HFF-Myc (cell line): ENCODE data around the gene KRTCAP2.

Experiments
- DNase-seq: peaks from one replicate; pipeline ENCODE4 v3.0.0-alpha.2; 2011; ENCODE audit warnings: low read depth; ENCODE audit errors: extremely low read depth
- H3K4me3 ChIP-seq: replicated peaks from 2 replicates; pipeline ENCODE4 v1.5.1; 2011; ENCODE audit warnings: low read depth, mild to moderate bottlenecking, control low read depth, low read length
- TF ChIP-seq, protein P1 (sequence below): IDR thresholded peaks from 2 replicates; pipeline ENCODE4 v1.5.1; 2012; ENCODE audit warnings: mild to moderate bottlenecking, low read depth, low read length, control low read depth; ENCODE audit errors: missing control alignments

KRTCAP2 gene

DNA sequence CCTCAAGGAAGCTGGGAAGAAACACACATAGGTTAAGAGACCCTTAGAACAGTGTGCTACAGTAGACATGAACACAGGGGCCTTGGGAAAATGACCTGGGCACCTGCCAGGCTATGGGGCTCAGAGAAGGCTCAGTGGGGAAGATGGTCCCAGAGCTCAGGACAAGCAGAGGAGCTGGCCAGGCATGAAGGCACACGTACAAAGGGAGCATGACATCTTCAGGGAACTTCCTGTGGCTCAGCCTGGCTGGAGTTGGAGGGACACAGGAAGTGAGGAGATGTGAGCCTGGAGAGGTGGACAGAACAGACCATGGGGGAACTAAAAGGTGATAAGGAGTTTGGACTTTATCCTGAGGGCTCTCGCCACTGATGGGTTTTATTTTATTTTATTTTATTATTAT is 41.2 kb downstream of the KRTCAP2 start:
- no peak overlapping the region for H3K4me3 ChIP-seq
- no peak for DNase-seq
- TF ChIP-seq, protein P1, sequence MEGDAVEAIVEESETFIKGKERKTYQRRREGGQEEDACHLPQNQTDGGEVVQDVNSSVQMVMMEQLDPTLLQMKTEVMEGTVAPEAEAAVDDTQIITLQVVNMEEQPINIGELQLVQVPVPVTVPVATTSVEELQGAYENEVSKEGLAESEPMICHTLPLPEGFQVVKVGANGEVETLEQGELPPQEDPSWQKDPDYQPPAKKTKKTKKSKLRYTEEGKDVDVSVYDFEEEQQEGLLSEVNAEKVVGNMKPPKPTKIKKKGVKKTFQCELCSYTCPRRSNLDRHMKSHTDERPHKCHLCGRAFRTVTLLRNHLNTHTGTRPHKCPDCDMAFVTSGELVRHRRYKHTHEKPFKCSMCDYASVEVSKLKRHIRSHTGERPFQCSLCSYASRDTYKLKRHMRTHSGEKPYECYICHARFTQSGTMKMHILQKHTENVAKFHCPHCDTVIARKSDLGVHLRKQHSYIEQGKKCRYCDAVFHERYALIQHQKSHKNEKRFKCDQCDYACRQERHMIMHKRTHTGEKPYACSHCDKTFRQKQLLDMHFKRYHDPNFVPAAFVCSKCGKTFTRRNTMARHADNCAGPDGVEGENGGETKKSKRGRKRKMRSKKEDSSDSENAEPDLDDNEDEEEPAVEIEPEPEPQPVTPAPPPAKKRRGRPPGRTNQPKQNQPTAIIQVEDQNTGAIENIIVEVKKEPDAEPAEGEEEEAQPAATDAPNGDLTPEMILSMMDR, result no peak

DNA sequence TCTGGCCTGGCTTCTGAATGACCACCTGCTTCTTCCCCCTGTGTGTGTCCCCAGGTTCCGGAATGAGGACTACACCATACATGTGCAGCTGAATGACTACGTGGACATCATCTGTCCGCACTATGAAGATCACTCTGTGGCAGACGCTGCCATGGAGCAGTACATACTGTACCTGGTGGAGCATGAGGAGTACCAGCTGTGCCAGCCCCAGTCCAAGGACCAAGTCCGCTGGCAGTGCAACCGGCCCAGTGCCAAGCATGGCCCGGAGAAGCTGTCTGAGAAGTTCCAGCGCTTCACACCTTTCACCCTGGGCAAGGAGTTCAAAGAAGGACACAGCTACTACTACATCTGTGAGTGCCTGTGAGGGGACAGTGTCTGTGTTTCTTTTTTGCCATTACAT is 41.8 kb downstream of the KRTCAP2 start:
- TF ChIP-seq, protein P1, result no peak
- no peak for DNase-seq
- H3K4me3 ChIP-seq, result no peak overlapping the region

DNA sequence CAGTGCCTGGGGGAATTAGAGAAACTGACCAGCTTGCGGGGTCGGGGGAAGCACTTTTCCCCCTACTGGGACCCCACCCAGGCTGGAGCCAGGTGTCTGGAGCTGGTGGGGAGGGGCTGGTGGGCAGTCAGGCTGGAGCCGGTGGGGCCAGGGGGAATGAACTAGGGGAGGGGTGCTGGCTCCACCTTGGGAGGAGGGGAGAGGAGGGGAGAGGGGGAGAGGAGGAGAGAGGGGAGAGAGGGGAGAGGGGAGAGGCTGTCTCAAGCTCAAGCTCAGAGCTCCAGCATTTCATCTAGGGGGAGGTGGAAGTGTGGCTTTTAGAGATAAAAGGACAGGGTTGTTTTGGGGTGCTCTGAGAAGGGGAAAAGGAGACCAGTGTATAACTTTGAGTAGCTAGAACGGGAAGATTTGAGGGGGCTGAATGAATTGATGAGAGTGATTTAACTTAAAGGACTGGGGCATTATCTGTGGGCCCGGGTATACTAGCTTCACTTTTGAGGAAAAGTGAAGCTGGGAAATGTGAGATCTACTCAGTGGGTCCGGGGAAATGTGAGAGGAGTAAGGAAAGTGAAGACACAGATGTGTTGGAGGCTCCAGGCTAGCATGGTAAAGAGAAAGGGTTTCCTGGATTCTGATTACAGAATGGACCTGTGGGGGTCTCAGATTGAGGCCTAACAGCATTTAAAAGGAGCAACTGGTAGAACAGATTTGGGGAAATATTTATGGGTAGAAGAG is 42.7 kb downstream of the KRTCAP2 start:
- TF ChIP-seq, protein P1, result no peak
- no peak overlapping the region for H3K4me3 ChIP-seq
- DNase-seq, result no peak

DNA sequence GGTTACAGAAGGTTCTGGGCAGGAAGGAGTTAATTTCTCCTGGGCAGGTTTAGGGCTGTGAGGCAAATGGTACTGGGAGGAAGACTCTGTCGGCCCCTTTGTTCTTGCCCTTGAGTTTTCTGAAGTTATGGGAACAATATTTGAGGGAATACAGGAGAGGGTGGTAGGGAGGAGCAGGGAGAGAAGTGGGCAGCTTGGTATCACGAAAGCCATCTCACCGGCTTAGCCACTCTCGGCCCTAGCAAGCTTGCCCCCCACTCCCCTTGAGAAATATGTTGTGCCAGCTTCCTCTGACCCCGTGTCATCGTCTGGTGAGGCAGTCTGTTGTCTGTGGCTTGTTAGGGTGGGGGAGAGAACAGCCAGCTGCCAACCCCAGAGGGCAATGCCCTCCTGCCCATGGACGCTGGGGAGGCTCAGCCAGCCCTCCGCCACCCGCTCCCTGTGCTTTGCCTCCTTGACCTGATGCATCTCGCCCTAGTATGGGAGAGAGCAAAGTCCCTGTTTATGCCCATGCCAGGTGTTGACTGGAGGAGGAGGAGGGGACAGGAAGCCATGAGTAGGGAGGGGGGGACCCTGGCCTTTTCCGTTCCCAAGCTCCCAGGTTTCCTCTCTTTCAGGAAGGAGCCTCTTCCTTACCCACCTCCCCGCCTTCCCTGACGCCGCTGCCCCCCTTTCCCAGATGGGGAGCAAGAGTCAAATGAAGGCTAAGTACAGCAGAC is 44.2 kb downstream of the KRTCAP2 start:
- no peak overlapping the region for H3K4me3 ChIP-seq
- DNase-seq, result no peak

DNA sequence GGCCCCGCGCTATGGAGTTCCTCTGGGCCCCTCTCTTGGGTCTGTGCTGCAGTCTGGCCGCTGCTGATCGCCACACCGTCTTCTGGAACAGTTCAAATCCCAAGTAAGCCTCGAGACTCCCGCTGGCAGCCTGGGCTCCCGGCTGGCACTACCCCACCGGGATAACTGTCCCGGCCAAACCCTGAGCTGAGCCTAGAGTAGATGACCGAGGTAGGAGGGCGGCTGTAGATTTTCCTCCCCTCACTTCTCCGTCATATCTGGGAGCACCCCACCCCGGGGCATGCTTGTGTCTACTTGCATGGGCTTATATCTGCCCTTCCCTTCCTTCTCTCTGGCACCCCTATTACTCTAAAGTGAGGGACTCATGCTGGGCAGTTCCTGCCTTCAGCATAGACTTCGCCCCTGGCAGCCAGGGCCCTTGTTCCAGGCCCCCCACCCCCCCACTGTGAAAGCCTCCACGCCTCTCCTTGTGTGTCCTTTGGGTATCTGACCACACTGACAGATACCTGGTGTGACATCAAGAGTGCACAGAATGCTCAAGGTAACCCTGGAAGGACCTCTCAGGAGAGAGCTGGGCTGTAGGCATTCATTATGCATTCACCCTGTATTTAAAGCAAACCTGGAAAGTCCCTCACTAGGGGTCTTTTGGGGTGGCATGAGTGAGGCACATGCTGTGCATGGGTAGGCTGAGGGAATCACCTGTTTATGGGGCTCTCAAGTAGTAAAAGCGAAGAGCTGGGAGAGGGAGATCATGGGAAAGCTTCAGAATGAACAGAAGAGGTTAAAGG is 44.9 kb downstream of the KRTCAP2 start:
- peak overlapping the region; percentile 35 for H3K4me3 ChIP-seq
- TF ChIP-seq, protein P1, result no peak
- DNase-seq, result no peak

More for the DNA sequence above, 44.2 kb downstream of the KRTCAP2 start:
- TF ChIP-seq, protein P1, result no peak

DNA sequence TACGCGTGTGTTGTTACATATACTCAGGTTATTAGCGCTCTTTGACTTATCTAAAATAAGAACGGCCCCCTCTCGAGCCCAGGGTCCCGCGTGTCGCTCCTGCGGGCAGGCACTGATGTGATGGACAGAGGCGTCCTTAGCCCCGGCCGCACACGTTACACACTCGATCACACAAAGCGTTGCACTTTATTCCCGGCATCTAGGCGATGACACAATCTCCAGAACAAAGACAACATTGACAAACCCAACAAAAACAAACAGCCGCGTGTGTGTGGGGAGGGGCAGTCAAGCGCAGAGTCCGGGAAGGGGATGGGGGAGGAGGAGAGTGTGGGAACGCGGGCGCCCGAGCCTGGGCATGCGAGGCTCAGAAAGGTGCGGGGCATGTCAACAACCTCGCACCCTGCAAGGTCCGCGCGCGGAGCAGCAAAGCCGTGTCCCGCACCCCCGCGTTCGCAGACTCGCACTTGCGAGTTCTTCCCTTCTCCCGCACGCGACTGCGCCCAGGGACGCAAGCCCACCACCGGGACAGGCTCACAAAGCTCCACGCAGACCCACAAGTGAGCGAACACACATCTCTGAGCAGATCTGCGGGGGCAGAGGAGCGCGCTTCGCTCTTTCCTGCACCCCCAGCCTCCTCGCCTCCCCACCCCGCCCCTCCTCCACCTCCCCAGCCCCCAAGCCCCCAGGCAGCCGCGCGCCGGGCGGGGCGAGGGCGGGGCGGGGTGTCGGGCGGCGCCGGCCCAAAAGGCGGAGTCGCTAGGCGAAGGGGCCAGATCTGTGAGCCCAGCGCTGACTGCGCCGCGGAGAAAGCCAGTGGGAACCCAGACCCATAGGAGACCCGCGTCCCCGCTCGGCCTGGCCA is 45.8 kb downstream of the KRTCAP2 start, which contains the start of gene EFNA1:
Gene EFNA1 (plus strand): TSS at position 772 of the 862 bp plus-strand sequence. CDS start 102 bp downstream, outside the sequence.
- no peak for DNase-seq

More for the DNA sequence above, 45.8 kb downstream of the KRTCAP2 start, which contains the start of gene EFNA1:
- TF ChIP-seq, protein P1, result no peak
- H3K4me3 ChIP-seq, result peak within 1 kb of the TSS; percentile 35
